ENCODE data around the gene TRIM63.

DNA sequence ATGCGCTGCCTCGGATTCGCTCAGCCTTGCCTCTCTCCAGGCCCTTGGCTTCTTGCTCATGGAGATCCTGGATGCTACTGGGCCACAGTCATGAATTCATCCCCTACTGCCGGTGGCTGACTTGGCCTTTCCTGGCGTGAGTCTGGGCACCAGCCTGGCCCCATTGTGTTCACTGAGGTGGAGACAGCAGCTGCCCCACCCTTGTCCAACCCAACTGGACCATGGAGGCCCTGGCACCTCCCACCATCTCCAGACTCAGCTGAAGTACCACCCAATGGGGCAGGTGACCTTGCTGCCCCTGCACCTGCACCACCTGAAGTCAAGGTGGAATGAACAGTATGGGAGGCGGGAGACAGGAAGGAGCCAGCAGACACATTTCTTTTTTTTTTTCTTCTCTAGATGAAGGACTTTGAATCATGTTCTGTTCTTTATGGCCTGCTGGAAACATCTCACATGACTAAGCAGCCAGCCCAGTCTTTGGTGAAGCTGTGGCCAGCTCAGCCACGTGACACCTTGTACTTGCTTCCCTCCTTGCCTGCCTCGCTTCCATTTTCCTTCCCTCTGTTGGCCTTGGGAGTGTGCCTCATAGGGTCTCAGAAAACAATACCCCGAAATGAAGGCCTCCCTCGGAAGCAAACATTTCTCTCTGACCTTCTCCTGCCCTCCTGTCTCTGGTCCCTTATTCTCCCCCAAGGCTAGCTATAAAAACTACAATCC is 17.7 kb downstream of the TRIM63 start:
- no peak for TF ChIP-seq KAT2B (IDR thresholded peaks at IDR 0.05; ENCODE audit: borderline replicate concordance, low read depth, low read length)
- TF ChIP-seq, protein P1, sequence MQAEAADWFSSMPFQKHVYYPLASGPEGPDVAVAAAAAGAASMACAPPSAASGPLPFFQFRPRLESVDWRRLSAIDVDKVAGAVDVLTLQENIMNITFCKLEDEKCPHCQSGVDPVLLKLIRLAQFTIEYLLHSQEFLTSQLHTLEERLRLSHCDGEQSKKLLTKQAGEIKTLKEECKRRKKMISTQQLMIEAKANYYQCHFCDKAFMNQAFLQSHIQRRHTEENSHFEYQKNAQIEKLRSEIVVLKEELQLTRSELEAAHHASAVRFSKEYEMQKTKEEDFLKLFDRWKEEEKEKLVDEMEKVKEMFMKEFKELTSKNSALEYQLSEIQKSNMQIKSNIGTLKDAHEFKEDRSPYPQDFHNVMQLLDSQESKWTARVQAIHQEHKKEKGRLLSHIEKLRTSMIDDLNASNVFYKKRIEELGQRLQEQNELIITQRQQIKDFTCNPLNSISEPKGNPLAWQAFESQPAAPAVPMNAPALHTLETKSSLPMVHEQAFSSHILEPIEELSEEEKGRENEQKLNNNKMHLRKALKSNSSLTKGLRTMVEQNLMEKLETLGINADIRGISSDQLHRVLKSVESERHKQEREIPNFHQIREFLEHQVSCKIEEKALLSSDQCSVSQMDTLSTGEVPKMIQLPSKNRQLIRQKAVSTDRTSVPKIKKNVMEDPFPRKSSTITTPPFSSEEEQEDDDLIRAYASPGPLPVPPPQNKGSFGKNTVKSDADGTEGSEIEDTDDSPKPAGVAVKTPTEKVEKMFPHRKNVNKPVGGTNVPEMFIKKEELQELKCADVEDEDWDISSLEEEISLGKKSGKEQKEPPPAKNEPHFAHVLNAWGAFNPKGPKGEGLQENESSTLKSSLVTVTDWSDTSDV (CRISPR knock-in tag; IDR thresholded peaks at IDR 0.05), result no peak
- no peak for TF ChIP-seq ZNF333 (CRISPR knock-in tag; IDR thresholded peaks at IDR 0.05; ENCODE audit: borderline replicate concordance)
- TF ChIP-seq TAF1 (CRISPR knock-in tag; IDR thresholded peaks at IDR 0.05), result no peak
- TF ChIP-seq, protein P2, sequence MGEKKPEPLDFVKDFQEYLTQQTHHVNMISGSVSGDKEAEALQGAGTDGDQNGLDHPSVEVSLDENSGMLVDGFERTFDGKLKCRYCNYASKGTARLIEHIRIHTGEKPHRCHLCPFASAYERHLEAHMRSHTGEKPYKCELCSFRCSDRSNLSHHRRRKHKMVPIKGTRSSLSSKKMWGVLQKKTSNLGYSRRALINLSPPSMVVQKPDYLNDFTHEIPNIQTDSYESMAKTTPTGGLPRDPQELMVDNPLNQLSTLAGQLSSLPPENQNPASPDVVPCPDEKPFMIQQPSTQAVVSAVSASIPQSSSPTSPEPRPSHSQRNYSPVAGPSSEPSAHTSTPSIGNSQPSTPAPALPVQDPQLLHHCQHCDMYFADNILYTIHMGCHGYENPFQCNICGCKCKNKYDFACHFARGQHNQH (CRISPR knock-in tag; IDR thresholded peaks at IDR 0.05), result no peak
- no peak for TF ChIP-seq SOX13 (IDR thresholded peaks at IDR 0.05)
- TF ChIP-seq SOX13 (CRISPR knock-in tag; conservative IDR thresholded peaks at IDR 0.05 in 1 of 2, IDR thresholded peaks at IDR 0.05 in 1 of 2), result no peak
